Coronary artery (tissue), 2 donors: Measurements from ENCODE around the gene TRIM3.
A peak's percentile ranks its signal among the peaks of the same experiment; 100 is the strongest.

ENCODE experiments used
- DNase-seq: peaks from one replicate; pipeline ENCODE4 v3.0.0-alpha.2; 2017; ENCODE audit warnings: low spot score
- H3K27ac ChIP-seq, 2 donors: fragments of 200-600 bp; sonication (generic); one replicate each; pipeline ENCODE4 v1.5.1; 2016 to 2019
- H3K4me3 ChIP-seq: fragments of 200-600 bp; sonication (generic); 2 replicates; pipeline ENCODE4 v1.5.1; 2016; ENCODE audit warnings: mild to moderate bottlenecking, moderate library complexity
- TF ChIP-seq, protein P1 (sequence below): fragments of 200-600 bp; sonication (generic); IDR thresholded peaks from one replicate; pipeline ENCODE4 v1.5.1; 2019; ENCODE audit warnings: antibody characterized with exemption

Gene TRIM3

DNA sequence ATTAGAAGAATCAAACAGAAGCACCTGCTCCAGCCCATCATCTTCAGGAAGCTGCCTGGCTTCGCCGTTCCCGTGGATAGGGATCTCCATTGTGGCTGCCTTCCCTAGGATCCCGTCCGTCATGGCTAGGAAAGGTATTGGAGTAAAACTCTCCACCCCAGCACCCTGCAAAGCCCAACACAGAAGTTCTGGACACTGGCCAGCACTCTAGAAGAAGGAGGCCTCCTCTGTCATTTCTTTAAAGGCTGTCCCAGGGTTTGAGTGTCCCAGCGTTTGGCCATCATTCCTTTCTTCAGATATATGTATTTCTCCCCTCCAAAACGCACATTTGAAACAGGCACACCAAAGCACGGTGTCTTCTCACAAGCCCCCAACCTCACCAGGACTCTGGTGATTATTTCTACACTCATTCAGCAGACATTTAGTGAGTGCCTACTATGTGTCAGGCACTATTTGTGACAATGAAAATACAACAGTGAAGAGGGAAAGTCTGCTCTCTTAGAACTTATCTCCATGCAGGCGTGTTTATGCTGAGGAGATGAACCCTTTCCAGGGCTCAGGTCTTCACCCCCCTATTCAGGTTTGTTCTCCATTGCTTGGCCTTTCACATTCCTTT, 6.7 kb upstream of the TRIM3 start:
- TF ChIP-seq, protein P1, sequence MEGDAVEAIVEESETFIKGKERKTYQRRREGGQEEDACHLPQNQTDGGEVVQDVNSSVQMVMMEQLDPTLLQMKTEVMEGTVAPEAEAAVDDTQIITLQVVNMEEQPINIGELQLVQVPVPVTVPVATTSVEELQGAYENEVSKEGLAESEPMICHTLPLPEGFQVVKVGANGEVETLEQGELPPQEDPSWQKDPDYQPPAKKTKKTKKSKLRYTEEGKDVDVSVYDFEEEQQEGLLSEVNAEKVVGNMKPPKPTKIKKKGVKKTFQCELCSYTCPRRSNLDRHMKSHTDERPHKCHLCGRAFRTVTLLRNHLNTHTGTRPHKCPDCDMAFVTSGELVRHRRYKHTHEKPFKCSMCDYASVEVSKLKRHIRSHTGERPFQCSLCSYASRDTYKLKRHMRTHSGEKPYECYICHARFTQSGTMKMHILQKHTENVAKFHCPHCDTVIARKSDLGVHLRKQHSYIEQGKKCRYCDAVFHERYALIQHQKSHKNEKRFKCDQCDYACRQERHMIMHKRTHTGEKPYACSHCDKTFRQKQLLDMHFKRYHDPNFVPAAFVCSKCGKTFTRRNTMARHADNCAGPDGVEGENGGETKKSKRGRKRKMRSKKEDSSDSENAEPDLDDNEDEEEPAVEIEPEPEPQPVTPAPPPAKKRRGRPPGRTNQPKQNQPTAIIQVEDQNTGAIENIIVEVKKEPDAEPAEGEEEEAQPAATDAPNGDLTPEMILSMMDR = no peak
- peak overlapping the region; percentile 90 for H3K4me3 ChIP-seq
- peak overlapping the region; percentile 84 to 95 for H3K27ac ChIP-seq
- no peak for DNase-seq

GRCh38 chr11:6476571-6476970, 2.8 kb upstream of the TRIM3 start:
- Histone ChIP-seq H3K4me3 (no peak overlapping the region), H3K27ac (no peak overlapping the region)
- DNase-seq = no peak
- TF ChIP-seq, protein P1 = no peak

DNA sequence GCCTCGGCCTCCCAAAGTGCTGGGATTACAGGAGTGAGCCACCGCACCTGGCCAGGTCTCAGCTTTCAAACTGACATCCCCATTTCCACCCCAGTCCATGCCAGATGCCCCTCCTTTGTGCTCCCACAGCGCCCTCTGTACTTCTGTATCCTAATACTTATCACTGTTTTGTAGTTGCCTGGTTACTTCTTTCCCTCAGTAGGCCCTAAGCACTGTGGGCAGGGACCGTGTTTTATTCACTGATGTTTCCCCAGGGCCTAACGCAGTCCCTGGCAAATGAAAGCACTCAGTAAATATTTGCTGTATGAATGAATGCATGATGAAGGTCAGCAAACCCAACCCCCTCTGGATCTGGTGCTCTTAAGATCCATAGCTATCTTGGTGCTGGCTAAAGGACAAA, 2.2 kb upstream of the TRIM3 start:
- DNase-seq = no peak
- TF ChIP-seq, protein P1 = no peak
- Histone ChIP-seq H3K4me3 (no peak overlapping the region), H3K27ac (no peak overlapping the region)

- peak overlapping the region; percentile 99 for H3K4me3 ChIP-seq
- H3K27ac ChIP-seq = peak overlapping the region; percentile 79 to 98
- TF ChIP-seq, protein P1 = no peak
- DNase-seq = no peak
These were observed 1.2 kb upstream of the TRIM3 start for GRCh38 chr11:6474806-6475500.

GRCh38 chr11:6474413-6474792, 662 bp upstream of the TRIM3 start:
- Histone ChIP-seq H3K27ac (peak overlapping the region; percentile 79 to 98), H3K4me3 (peak overlapping the region; percentile 99)
- TF ChIP-seq, protein P1 = no peak
- no peak for DNase-seq

DNA sequence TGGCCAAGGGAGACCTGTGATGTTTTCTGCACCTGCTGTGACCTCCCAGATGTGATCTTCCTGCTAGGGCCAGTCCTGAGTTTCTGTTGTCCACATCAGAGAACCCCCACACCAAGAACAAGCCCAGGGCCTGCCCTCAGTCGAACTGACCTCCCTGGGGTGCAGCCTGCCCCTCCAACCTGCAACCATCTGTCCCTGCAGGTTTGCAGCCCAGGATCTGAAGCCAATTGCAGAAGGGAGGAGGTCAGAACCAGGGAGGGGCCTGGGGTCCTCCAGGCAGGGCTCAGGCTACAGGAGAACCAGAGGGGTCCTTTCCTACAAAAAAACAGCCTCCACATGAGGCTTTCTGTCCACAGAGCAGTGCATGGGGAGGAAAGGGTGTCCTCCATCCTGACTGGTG, 807 bp downstream of the TRIM3 start:
- H3K27ac ChIP-seq = peak overlapping the region in 1 of 2 donors; percentile 98
- no peak for DNase-seq
- TF ChIP-seq, protein P1 = no peak
- peak overlapping the region; percentile 99 for H3K4me3 ChIP-seq

DNA sequence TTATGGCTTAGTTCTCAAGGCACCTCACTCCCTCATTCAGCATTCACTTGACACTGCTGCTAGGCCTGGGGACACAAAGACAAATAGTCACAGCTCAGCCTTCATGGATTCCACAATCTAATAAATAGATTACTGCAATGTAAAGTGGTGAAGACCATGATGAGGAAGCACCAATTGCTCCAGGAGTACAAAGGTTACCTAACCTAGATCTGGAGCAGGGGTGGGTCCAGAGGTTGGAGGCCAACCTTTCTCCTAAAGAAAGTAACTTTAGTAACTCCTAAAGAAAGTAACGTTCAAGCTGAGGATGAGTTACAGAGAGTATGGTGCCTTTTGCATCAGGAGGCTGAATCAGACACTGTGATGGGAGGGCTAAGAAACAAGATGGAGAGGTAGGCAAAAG, 4.1 kb downstream of the TRIM3 start:
- Histone ChIP-seq H3K27ac (peak overlapping the region; percentile 40 to 80), H3K4me3 (peak overlapping the region; percentile 23)
- DNase-seq = no peak
- TF ChIP-seq, protein P1 = no peak
